ENCODE data around the gene REEP2.

GRCh38 chr5:138459311-138459933 lies 20.6 kb downstream of the REEP2 start:
- no peak for TF ChIP-seq POLR2A (IDR thresholded peaks at IDR 0.05)
- TF ChIP-seq, protein P1, sequence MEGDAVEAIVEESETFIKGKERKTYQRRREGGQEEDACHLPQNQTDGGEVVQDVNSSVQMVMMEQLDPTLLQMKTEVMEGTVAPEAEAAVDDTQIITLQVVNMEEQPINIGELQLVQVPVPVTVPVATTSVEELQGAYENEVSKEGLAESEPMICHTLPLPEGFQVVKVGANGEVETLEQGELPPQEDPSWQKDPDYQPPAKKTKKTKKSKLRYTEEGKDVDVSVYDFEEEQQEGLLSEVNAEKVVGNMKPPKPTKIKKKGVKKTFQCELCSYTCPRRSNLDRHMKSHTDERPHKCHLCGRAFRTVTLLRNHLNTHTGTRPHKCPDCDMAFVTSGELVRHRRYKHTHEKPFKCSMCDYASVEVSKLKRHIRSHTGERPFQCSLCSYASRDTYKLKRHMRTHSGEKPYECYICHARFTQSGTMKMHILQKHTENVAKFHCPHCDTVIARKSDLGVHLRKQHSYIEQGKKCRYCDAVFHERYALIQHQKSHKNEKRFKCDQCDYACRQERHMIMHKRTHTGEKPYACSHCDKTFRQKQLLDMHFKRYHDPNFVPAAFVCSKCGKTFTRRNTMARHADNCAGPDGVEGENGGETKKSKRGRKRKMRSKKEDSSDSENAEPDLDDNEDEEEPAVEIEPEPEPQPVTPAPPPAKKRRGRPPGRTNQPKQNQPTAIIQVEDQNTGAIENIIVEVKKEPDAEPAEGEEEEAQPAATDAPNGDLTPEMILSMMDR (IDR thresholded peaks at IDR 0.05): no peak
